ENCODE results near the gene USP20.

Gene USP20

GRCh38 chr9:129919841-129920240 is 84.6 kb downstream of the USP20 start:
- DNase-seq (ENCODE audit: low read depth) = no peak

GRCh38 chr9:129921905-129922304 is 86.6 kb downstream of the USP20 start:
- DNase-seq (ENCODE audit: low read depth) = no peak

- DNase-seq (ENCODE audit: low read depth) = no peak
Measured at GRCh38 chr9:129923589-129923988, 88.3 kb downstream of the USP20 start.

- no peak for DNase-seq (ENCODE audit: low read depth)
Measured at GRCh38 chr9:129929496-129930125, 94.4 kb downstream of the USP20 start.

- no peak for DNase-seq (ENCODE audit: low read depth)
Measured at GRCh38 chr9:129930743-129931142, 95.5 kb downstream of the USP20 start.
